HG02798 (cell line): Measurements from ENCODE around the gene TBC1D17.

ENCODE experiments used
- ATAC-seq: cut with Tn5 transposase; IDR thresholded peaks from one replicate; pipeline ENCODE4 v1.9.1; 2021; ENCODE audit warnings: mild to moderate bottlenecking; ENCODE audit not compliant: unreplicated experiment, poor library complexity

Gene TBC1D17

DNA sequence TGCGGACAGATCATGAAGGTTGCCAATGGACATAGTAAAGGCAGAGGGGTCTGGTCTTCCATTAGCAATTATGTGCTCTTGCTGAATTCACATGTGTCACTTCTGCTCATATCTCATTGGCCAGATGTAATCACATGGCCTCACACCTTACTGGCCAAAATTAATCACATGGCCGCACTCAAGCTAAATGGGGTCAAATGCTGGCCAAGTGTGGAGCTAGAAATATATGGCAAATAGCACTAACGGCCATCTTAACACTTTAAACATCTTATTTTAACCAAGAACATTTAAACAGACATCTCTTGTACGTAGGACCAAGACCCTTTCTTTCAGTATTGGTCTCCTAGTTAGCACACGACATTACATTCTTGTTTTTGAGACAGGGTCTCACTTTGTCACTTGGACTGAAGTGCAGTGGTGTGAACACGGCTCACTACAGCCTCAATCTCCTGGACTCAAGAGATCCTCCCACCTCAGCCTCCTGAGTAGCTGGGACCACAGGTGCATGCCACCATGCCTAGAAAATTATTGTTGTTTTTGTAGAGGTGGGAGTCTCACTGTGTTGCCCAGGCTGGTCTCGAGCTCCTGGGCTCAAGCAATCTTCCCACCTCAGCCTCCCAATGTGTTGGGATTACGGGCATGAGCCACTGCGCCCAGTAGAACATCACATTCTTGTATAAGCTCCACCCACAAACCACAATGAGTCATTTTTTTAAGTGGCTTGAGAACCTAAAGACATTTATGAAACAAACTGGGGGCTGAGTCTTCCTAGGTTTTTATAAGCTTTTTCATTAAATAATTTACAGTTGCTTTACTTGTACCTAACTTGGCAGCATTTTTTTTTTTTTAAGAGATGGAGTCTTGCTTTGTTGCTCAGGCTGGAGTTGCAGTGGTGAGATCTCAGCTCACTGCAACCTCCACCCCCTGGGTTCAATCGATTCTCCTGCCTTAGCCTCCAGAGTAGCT lies 29.5 kb upstream of the TBC1D17 start:
- no peak for ATAC-seq

DNA sequence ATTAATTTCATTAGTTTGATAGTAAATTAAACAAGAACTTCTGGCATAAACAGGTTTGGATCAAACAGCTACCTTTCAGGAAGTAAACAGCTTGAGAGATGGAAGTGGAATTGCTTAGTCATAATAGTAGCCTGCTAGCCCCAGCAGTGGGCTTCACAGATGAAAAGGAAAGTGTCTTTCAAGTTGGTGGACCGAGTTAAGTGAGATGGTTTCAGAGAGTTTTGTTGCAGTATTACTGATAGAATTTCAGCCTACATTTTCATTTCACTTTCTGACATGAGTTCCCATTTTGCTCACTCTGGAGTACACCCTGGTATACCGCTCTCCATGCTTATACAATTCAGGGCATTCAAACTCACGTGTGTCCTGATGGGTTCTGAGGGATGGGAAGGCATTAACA lies 28.6 kb upstream of the TBC1D17 start:
- ATAC-seq: no peak

DNA sequence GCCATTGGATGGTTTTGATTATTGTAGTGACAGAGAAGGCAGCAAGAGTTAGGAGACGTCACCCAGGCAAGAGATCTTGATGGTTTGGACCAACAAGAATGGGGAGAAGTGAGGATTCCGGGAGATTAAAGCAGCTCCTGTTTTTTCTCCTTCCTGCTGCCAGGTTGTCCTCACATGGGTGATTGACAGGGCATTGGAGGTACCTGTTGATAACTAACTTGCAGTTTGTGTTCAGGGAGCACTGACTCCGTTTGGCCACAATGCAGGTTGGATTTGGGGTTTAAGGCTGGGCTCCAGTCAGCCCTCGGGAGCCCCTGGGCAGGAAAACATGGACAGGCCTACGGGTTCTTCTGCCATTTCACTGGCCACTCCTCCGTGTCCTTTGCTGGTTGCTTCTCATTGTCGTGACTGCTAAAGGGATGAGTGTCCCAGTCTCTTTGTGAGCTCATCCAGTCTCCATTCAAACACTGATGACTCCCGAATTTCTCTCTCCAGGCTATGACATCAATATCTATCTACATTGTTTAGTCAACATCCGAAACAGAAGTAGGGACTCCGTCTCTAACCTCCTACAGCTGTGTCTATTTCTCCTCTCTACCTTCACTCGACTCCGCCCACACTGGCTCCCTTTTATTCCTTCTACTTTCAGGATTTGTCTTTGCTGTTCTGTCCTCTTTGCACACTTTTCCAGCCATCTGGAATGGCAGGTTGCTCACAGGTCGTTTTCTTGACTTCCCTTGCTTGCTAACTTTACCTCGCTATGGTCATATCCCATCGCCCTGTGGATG lies 27.9 kb upstream of the TBC1D17 start:
- ATAC-seq: no peak

DNA sequence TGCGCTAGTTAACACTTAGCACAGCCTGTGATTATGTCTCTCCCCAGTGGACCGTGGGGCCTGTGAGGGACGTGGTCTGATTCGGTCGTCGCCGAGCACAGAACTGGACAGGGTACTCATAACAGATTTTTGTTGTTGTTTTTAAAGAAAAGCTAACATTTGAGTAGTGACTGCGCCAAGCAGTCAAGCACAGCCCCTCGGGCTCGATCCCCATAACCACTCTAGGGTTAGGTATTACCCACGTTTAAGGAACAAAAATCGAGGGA lies 27.3 kb upstream of the TBC1D17 start:
- no peak for ATAC-seq

DNA sequence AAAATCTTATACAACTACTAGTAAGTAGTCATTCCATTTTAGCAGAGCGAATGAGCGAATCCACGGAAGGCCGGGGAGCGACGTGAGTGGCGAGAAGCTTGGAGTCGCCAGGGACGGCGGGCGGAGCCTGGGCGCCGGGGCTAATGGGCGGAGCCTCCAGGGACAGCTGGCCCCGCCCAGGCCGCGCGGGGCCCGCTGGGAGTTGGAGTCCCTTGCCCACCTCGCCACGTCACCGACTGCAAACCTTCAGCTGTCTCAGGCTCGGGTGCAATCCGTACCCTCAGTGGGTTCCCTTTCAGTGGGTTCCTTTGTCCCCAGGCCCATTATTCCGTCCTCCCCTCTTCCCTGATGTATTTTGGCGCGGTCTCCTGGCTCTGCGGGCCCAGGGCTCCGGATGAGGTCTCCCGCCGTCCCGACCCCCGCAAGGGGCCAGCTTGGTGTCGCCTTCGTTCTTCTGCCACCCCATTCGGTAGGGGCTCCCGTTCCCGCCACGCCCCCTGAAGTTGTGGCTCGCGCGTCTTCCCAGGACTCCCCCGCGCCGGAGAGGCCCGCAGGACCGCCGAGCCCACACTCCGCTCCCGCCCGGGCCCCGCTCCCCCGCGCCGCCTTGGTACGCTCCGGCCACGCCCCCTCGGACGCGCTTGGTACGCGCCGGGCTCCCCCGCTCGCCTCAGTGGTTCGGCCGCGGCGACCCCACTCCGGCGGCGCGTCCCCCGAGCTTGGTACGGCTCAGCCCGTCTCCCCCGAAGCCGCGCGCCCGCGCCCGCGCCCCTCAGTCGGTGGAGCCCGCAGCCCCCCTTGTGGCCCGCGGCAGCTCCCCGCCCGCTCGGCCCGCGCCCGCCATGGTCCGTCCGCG lies 26.8 kb upstream of the TBC1D17 start, which contains the start of gene PTOV1:
TSS of gene PTOV1 (plus strand) at position 673 of the 856 bp plus-strand sequence.
- peak; percentile 81 for ATAC-seq

DNA sequence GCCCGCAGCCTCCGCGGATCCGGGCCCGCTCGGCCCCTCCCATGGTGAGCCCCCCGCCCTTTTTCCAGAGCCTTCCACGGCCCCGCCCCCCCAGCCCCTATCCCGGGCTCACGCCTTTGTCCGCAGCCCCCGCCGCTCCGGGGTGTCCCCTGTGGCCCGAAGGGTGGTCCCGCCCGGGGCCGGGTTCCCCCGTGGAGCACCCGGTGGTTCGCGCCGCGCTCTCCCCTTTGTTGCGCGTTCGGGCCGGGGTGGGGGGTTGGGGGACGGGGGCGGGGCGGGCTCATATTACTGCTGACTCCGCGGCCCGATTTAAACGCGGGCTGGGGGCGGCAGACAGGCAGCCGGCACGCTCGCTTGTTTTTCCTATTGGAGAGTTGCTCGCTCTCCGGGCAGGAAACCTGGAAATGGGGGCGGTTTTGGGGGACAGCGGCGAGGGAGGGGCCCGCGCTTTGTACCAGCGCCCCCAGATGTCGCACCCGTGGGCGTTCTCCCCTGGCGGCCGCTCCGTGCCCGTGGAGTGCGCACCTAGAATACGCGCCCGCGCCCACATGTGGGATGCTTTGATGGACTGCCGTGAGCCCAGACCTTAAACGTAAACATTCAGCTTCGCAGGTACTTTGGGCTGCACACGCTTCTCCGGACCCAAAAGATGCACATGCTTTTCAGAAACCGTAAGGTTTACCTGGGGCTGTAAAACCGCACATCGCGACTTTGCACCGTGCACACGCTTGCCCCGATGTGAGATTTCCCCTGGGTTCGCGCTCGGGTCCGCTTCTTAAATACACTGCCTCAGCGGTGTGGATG lies 25.8 kb upstream of the TBC1D17 start:
- no peak for ATAC-seq

DNA sequence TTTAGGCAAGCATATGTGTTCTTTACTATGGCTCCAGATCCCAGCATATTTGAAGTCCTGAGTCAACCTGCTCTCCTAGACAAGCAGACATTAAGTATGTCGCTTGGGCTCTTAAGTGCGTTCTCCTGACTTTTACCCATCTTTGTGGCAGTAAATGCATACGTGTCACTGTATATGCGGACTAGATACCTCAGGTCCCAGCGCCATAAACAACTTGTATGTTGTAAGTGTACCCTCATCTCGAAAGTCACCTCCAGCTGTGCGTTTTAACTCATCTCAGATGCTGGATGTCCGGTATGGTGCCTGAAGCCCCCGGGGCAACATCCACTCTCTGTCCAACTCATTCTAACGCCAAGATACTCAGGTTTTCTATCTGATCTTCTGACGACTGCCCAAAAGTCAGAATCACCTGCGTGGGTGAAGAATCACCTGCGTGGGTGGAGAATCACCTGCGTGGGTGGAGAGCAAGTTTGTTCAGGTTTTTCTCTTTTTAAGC lies 24.8 kb upstream of the TBC1D17 start:
- no peak for ATAC-seq

DNA sequence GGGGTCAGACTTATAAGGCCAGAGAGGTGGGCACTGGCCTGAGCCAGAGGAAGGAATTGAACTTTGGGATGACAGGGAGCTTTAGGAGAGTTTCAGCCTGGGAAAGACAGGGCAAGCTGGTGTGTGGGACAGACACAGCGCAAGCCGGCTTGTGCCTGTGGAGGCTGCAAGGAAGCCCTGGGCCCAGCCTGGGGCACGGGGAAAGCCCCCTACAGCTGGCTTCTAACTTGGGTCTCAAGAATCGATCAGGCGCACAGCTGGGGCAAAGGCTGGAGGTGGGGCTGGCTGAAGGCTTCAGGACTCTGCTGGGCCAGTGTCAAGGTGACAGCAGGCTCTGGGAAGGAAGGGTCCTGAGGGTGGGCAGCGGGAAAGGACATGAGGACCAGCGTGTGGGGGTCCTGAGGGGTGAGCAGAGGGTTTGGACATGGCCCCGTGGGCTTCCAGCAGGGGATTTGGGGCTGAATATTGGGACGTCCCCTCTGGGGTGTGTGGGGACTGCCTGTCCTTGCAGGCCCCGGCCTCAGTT lies 23.6 kb upstream of the TBC1D17 start:
- no peak for ATAC-seq

DNA sequence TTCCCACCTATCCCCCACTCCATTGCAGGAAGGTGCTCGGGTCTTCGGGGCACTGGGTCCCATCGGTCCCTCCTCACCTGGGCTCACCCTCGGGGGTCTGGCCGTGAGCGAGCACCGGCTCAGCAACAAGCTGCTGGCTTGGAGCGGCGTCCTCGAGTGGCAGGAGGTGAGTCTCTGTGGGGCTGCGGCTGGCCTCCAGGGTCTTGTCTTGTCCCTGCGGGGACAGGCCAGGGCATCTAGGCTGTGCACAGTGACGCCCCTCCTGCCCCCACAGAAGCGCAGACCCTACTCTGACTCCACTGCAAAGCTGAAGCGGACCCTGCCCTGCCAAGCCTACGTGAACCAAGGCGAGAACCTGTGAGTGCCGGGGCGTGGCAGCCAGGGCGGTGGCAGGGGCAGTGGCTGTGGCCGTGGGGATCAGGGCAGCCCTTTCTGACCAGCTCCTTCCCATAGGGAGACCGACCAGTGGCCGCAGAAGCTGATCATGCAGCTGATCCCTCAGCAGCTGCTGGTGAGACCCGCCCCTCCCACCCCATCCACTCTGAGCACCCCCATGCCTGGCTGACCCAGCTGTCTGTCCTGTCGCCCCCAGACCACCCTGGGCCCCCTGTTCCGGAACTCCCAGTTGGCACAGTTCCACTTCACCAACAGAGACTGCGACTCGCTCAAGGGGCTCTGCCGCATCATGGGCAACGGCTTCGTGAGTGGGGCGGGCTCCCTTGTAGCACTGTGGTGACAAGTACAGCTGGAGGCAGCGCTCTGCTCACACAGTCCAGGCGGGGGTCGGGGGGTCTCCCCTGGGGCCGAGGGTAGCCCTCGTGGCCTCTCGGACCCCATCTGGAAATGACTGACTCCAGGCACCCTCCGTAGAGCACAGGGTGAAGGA lies 22.9 kb upstream of the TBC1D17 start:
- no peak for ATAC-seq

DNA sequence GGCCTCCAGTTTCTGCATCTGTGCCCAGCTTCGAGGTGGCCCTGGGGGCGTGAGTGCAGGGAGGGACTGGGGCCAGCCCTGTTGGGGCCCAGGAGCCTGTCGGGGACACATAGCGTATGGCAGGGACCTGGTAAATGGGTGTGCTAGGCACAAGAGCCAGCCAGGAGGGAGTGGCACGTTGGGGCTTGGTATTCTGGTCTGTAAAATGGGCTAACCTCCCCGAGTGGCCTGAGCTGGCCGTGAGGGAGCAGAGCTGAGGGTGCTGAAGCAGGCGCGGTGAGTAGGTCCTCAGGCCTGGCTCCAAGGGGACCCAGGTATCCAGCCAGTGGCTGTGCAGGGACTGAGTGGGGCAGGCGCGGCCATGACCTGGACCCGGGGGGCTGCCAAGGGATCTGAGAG lies 22.2 kb upstream of the TBC1D17 start:
- ATAC-seq: no peak

DNA sequence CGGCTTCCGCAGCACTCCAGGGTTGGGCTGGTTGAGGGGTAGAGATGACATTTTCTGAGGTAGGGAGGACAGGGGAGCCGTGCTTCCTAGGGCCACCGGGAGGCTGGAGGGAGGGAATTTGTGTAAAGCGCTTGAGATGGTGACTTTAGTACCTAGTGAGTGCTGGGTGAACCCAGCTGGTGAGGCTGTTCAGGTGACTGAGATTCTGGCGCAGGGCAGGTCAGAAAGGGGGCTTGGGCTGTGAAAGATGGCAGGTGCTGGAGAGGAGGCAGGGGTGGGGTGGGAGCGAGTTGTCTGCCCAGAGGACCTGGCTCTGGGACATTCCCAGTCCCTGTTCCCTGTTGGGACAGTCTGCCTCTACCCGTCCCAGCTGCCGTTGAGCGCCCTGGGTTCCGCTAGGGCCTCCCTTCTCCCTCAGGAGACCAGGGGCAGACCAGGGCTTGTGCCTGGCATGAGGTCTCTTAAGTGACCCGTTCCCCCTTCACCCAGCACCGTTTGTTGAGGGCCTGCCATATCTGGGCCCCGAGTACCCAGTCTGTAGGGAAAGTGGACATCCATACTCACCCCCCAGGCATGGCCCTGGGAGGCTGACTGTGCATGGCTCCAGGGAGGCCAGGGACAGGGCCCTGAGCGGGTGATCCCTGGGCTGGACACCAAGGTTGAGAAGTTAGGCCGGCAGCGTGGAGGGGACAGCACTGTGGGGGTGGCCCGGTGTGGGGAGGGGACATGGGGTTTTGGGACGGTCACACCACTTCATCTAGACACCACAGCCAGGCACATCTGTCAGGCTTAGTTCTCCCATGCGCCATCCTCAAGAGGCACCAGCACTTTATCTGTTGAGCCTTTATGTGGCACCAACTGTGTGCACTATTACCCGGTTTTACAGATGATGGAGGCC lies 21.6 kb upstream of the TBC1D17 start:
- no peak for ATAC-seq

DNA sequence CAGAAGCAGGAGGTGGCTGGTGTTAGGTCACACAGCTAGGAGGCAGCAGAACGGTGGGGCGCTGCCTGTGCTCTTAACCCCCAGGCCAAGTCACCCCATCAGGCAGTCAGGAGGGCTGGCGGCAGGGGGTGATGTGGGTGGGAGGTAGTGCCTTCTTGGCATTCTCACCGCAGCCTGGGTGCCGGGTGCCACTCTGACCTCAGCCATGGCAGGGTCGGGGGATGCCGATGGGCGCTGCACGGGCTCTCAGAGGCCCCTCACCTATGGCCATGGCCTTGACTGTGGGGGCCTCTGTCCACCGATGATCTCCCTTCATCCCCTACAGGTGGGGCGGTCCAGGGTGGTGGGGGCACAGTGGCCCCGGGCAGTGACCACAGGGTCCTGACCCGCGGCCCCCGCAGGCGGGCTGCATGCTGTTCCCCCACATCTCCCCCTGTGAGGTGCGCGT lies 20.9 kb upstream of the TBC1D17 start:
- ATAC-seq: no peak

DNA sequence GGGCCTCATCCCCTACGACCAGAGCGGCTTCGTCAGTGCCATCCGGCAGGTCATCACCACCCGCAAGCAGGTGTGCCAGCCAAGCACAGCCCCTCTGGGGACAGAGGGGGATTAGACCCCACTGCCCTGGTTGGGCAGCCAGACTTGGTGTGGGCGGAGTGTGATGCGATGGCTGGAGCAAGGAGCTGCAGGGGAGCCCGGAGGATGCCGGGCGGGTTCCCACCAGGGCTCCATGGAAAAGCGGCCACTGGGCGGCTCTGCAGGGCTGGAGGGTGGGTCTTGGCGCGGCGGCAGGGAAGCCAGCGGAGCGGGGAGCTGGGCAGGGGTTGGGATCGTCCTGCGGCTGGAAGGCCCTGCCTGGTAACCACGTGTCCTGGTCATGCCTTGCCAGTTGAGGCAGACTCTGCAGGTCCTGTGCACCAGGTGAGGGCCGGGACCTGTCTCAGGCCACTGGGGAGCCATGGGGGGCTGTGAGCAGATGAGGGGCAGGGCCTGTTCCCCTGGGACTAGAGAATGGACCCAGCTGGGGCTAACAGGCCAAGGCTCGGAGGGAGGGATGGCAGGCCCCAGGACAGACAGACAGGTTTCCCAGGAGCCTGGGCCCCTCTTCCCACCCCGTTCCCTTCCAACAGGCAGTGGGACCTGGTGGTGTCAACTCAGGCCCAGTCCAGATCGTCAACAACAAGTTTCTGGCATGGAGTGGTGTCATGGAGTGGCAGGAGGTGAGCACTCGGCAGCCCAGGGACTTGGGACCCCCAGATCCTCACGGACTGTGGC lies 20.3 kb upstream of the TBC1D17 start:
- no peak for ATAC-seq

DNA sequence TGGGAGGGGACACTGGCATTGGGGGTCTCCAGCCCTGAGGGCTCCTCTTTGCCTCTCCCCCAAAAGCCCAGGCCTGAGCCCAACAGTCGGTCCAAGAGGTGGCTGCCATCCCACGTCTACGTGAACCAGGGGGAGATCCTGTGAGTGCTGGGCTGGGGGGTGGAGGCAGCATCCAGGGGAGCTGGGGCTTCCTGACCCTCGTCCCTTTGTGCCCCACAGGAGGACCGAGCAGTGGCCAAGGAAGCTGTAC lies 19.7 kb upstream of the TBC1D17 start:
- ATAC-seq: no peak

DNA sequence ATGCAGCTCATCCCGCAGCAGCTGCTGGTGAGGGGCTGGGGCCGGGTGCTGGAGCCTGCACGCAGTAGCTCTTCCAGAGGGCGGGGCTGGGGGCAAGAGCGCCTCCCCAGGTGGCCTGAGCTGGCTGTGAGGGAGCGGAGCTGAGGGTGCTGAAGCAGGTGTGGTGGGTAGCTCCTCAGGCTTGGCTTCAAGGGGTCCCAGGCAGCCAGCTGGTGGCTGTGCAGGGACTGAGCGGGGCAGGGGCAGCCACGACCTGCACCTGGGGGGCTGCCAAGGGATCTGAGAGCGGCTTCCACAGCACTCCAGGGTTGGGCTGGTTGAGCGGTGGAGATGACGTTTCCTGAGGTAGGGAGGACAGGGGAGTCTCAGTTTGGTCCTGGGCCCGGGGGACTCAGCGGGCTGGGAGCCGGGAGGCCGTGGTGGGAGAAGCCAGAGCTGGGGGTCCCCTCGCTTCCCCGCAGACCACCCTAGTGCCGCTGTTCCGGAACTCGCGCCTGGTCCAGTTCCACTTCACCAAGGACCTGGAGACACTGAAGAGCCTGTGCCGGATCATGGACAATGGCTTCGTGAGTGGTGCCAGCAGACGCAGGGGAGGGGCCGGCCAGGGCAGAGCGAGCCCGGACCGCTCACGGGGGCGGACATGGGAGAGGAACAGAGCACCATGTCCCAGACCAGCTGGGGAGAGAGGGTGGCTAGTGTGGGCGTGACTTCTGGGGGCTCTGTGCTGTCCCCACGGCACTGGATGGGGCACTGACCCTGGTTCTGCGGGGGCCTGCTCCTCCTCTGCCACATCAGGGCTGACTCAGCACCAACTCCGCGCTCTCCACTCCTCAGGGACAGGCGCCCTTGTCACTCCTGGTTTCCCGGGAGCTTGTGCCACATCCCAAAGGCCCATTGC lies 19.2 kb upstream of the TBC1D17 start:
- ATAC-seq: no peak
